ENCODE data around the gene FAM43B. TPM values are rescaled to one million over a fixed set of nuclear protein-coding genes. Genes with fewer than 3 reads are reported as not detected.

Gene FAM43B
- total RNA-seq, 4 donors from 2014 or later: 0.21 to 0.38 TPM; not detected in 2

- peaks cover 3% of the 10 kb centered on the region for H3K27me3 ChIP-seq
- no peak for DNase-seq (ENCODE audit: low spot score in 2 of 2)
- no peaks in the 10 kb centered on the region for H3K9me3 ChIP-seq
- TF ChIP-seq POLR2AphosphoS5 (IDR thresholded peaks at IDR 0.05) (no peak), EP300 (IDR thresholded peaks at IDR 0.05) (no peak), POLR2A (IDR thresholded peaks at IDR 0.05) (no peak), CTCF (IDR thresholded peaks at IDR 0.05) (no peak)
- H3K27ac ChIP-seq: no peak overlapping the region
- H3K36me3 ChIP-seq: no peaks in the 10 kb centered on the region
- H3K4me3 ChIP-seq: no peak overlapping the region
- WGBS: 75% methylated on average over 1 of the region's 1 CpG
- H3K4me1 ChIP-seq: peaks cover 4% of the 10 kb centered on the region
Measured at GRCh38 chr1:20560966-20561365, 8.6 kb downstream of the FAM43B start.

- H3K9me3 ChIP-seq: no peaks in the 10 kb centered on the region
- H3K36me3 ChIP-seq: no peaks in the 10 kb centered on the region
- DNase-seq (ENCODE audit: low spot score in 2 of 2): no peak
- no peak for TF ChIP-seq POLR2A (IDR thresholded peaks at IDR 0.05)
- no peak for TF ChIP-seq EP300 (IDR thresholded peaks at IDR 0.05)
- TF ChIP-seq POLR2AphosphoS5 (IDR thresholded peaks at IDR 0.05): no peak
- no peak for TF ChIP-seq CTCF (IDR thresholded peaks at IDR 0.05)
- H3K27ac ChIP-seq: no peak overlapping the region
- no peak overlapping the region for H3K4me3 ChIP-seq
- no peaks in the 10 kb centered on the region for H3K4me1 ChIP-seq
- WGBS: 49% methylated on average over 4 of the region's 4 CpGs
- H3K27me3 ChIP-seq: peaks cover 15% of the 10 kb centered on the region
Measured at GRCh38 chr1:20565234-20565633, 12.9 kb downstream of the FAM43B start.

- H3K4me3 ChIP-seq: no peak overlapping the region
- 86% methylated on average over 4 of the region's 4 CpGs for WGBS
- no peaks in the 10 kb centered on the region for H3K4me1 ChIP-seq
- no peaks in the 10 kb centered on the region for H3K9me3 ChIP-seq
- TF ChIP-seq POLR2A (IDR thresholded peaks at IDR 0.05) (no peak), CTCF (IDR thresholded peaks at IDR 0.05) (no peak), POLR2AphosphoS5 (IDR thresholded peaks at IDR 0.05) (no peak), EP300 (IDR thresholded peaks at IDR 0.05) (no peak)
- H3K36me3 ChIP-seq: no peaks in the 10 kb centered on the region
- no peak for DNase-seq (ENCODE audit: low spot score in 2 of 2)
- no peak overlapping the region for H3K27ac ChIP-seq
- peaks cover 29% of the 10 kb centered on the region for H3K27me3 ChIP-seq
Measured at GRCh38 chr1:20569523-20570098, 17.2 kb downstream of the FAM43B start.

- peaks cover 25% of the 10 kb centered on the region for H3K27me3 ChIP-seq
- WGBS: 93% methylated on average over 5 of the region's 5 CpGs
Measured at GRCh38 chr1:20571427-20571826, 19.1 kb downstream of the FAM43B start.

GRCh38 chr1:20573987-20574386 lies 21.6 kb downstream of the FAM43B start:
- 67% methylated on average over 1 of the region's 1 CpG for WGBS
- DNase-seq (ENCODE audit: low spot score in 2 of 2): no peak
- TF ChIP-seq CTCF (IDR thresholded peaks at IDR 0.05): no peak
- Histone ChIP-seq H3K9me3 (no peaks in the 10 kb centered on the region), H3K4me3 (no peak overlapping the region), H3K4me1 (no peaks in the 10 kb centered on the region), H3K36me3 (no peaks in the 10 kb centered on the region), H3K27me3 (peaks cover 19% of the 10 kb centered on the region), H3K27ac (no peak overlapping the region)

More at GRCh38 chr1:20571427-20571826, 19.1 kb downstream of the FAM43B start:
- Histone ChIP-seq H3K9me3 (no peaks in the 10 kb centered on the region), H3K4me3 (no peak overlapping the region), H3K27ac (no peak overlapping the region), H3K36me3 (no peaks in the 10 kb centered on the region), H3K4me1 (no peaks in the 10 kb centered on the region)
- TF ChIP-seq EP300 (IDR thresholded peaks at IDR 0.05) (no peak), CTCF (IDR thresholded peaks at IDR 0.05) (no peak), POLR2A (IDR thresholded peaks at IDR 0.05) (no peak), POLR2AphosphoS5 (IDR thresholded peaks at IDR 0.05) (no peak)
- no peak for DNase-seq (ENCODE audit: low spot score in 2 of 2)
